ENCODE data around the gene LMO2. TPM values are rescaled to one million over a fixed set of nuclear protein-coding genes. Genes with fewer than 3 reads are reported as not detected.

LMO2 gene
- total RNA-seq, 1 donor from 2014 or later = 2.5 TPM

GRCh38 chr11:33897761-33898375 is 6.0 kb upstream of the LMO2 start:
- H3K36me3 ChIP-seq (ENCODE audit: control insufficient read depth, insufficient read depth, low read length) = no peaks in the 10 kb centered on the region
- no peak for TF ChIP-seq CTCF (IDR thresholded peaks at IDR 0.05; ENCODE audit: insufficient read depth, low read length, poor library complexity, severe bottlenecking)
- H3K4me3 ChIP-seq (ENCODE audit: low read depth, low read length) = no peak overlapping the region
- no peaks in the 10 kb centered on the region for H3K27me3 ChIP-seq (ENCODE audit: control insufficient read depth, insufficient read depth, low read length)
- DNase-seq (ENCODE audit: low read depth) = no peak

GRCh38 chr11:33896911-33897310 is 5.0 kb upstream of the LMO2 start:
- Histone ChIP-seq H3K36me3 (ENCODE audit: control insufficient read depth, insufficient read depth, low read length) (no peaks in the 10 kb centered on the region), H3K27me3 (ENCODE audit: control insufficient read depth, insufficient read depth, low read length) (no peaks in the 10 kb centered on the region), H3K4me3 (ENCODE audit: low read depth, low read length) (no peak overlapping the region)
- DNase-seq (ENCODE audit: low read depth) = no peak
- TF ChIP-seq CTCF (IDR thresholded peaks at IDR 0.05; ENCODE audit: insufficient read depth, low read length, poor library complexity, severe bottlenecking) = no peak

- Histone ChIP-seq H3K4me3 (ENCODE audit: low read depth, low read length) (no peak overlapping the region), H3K36me3 (ENCODE audit: control insufficient read depth, insufficient read depth, low read length) (no peaks in the 10 kb centered on the region), H3K27me3 (ENCODE audit: control insufficient read depth, insufficient read depth, low read length) (no peaks in the 10 kb centered on the region)
- DNase-seq (ENCODE audit: low read depth) = no peak
- TF ChIP-seq CTCF (IDR thresholded peaks at IDR 0.05; ENCODE audit: insufficient read depth, low read length, poor library complexity, severe bottlenecking) = no peak
Measured at GRCh38 chr11:33895752-33896137, 3.9 kb upstream of the LMO2 start.

- TF ChIP-seq CTCF (IDR thresholded peaks at IDR 0.05; ENCODE audit: insufficient read depth, low read length, poor library complexity, severe bottlenecking) = no peak
Measured at GRCh38 chr11:33894398-33894746, 2.5 kb upstream of the LMO2 start.

GRCh38 chr11:33893711-33894397 is 2.0 kb upstream of the LMO2 start:
- DNase-seq (ENCODE audit: low read depth) = no peak
- Histone ChIP-seq H3K36me3 (ENCODE audit: control insufficient read depth, insufficient read depth, low read length) (no peaks in the 10 kb centered on the region), H3K4me3 (ENCODE audit: low read depth, low read length) (no peak overlapping the region), H3K27me3 (ENCODE audit: control insufficient read depth, insufficient read depth, low read length) (no peaks in the 10 kb centered on the region)
- no peak for TF ChIP-seq CTCF (IDR thresholded peaks at IDR 0.05; ENCODE audit: insufficient read depth, low read length, poor library complexity, severe bottlenecking)

More at GRCh38 chr11:33894398-33894746, 2.5 kb upstream of the LMO2 start:
- H3K27me3 ChIP-seq (ENCODE audit: control insufficient read depth, insufficient read depth, low read length) = no peaks in the 10 kb centered on the region
- no peak for DNase-seq (ENCODE audit: low read depth)
- H3K4me3 ChIP-seq (ENCODE audit: low read depth, low read length) = no peak overlapping the region
- no peaks in the 10 kb centered on the region for H3K36me3 ChIP-seq (ENCODE audit: control insufficient read depth, insufficient read depth, low read length)

Measured in kidney epithelial cell (primary cell).